ENCODE results near the gene FAM50B. TPM values are rescaled to one million over a fixed set of nuclear protein-coding genes. Genes with fewer than 3 reads are reported as not detected.

The FAM50B gene
- total and polyA plus RNA-seq, 2 of the 13 experiments (the other 11 are each of a cell fraction or from before 2014, with no cell fraction given): 0.05 TPM; not detected in 1

GRCh38 chr6:3806169-3806922 lies 42.8 kb upstream of the FAM50B start (continued):
- TF ChIP-seq ZNF704 (CRISPR knock-in tag; IDR thresholded peaks at IDR 0.05; ENCODE audit: borderline replicate concordance): no peak; the same call in 1 of the 2 replicates
- no peak for TF ChIP-seq MTF1 (CRISPR knock-in tag; IDR thresholded peaks at IDR 0.05)
- TF ChIP-seq HNF4A (CRISPR knock-in tag; IDR thresholded peaks at IDR 0.05): peak; percentile 97
- TF ChIP-seq CAMTA2 (CRISPR knock-in tag; IDR thresholded peaks at IDR 0.05; ENCODE audit: borderline replicate concordance): no peak
- no peak for TF ChIP-seq RBM22 (optimal IDR thresholded peaks at IDR 0.05; ENCODE audit: low read length)
- no peak for TF ChIP-seq TP53 (CRISPR knock-in tag; conservative IDR thresholded peaks at IDR 0.05)
- peak; percentile 65; the same call in 1 of the 2 replicates for TF ChIP-seq KAT7 (CRISPR knock-in tag; IDR thresholded peaks at IDR 0.05; ENCODE audit: borderline replicate concordance)
- no peak; the same call in 1 of the 2 replicates for TF ChIP-seq SSRP1 (CRISPR knock-in tag; IDR thresholded peaks at IDR 0.05)
- TF ChIP-seq ZNF17 (CRISPR knock-in tag; IDR thresholded peaks at IDR 0.05): no peak
- TF ChIP-seq ARNT2 (CRISPR knock-in tag; IDR thresholded peaks at IDR 0.05; ENCODE audit: low read depth): no peak
- peak; percentile 82 for TF ChIP-seq CCDC6 (CRISPR knock-in tag; IDR thresholded peaks at IDR 0.05)
- no peak for TF ChIP-seq GFI1 (CRISPR knock-in tag; IDR thresholded peaks at IDR 0.05; ENCODE audit: borderline replicate concordance)
- no peak; the same call in 1 of the 2 replicates for TF ChIP-seq RFXANK (CRISPR knock-in tag; IDR thresholded peaks at IDR 0.05)
- TF ChIP-seq REST (IDR thresholded peaks at IDR 0.05; ENCODE audit: borderline replicate concordance in 1 of 2, low read depth in 1 of 2, low read length in 2 of 2): 0 out of 4 replicates have a peak, but pooled peaks of 1 of the 2 experiments have one; percentile 55
- no peak for TF ChIP-seq NR3C1 (CRISPR knock-in tag; IDR thresholded peaks at IDR 0.05)
- TF ChIP-seq ZNF891 (CRISPR knock-in tag; IDR thresholded peaks at IDR 0.05): no peak
- peak; percentile 67; the same call in 1 of the 2 replicates for TF ChIP-seq ZFP36L1 (CRISPR knock-in tag; IDR thresholded peaks at IDR 0.05)
- TF ChIP-seq ZNF333 (CRISPR knock-in tag; IDR thresholded peaks at IDR 0.05; ENCODE audit: borderline replicate concordance): 0 out of 2 replicates have a peak, but pooled peaks have one; percentile 30
- peak; percentile 59 for TF ChIP-seq IRF2 (CRISPR knock-in tag; IDR thresholded peaks at IDR 0.05)
- TF ChIP-seq HMGXB3 (CRISPR knock-in tag; IDR thresholded peaks at IDR 0.05; ENCODE audit: borderline replicate concordance): no peak; the same call in 1 of the 2 replicates
- TF ChIP-seq CHD2 (IDR thresholded peaks at IDR 0.05; ENCODE audit: low read depth, low read length): no peak; the same call in 1 of the 2 replicates

All from HepG2 (cell line).